ENCODE results near the gene UBE2D3.

GRCh38 chr4:102760645-102761295, 66.6 kb downstream of the UBE2D3 start, which contains the start of gene MANBA:
- TF ChIP-seq CTCF (IDR thresholded peaks at IDR 0.05) (no peak), POLR2A (IDR thresholded peaks at IDR 0.05) (peak in 3 of 4 donors; percentile 14 to 82 (median 48))

Measured in esophagus squamous epithelium (tissue), 4 donors.